Hepatocyte (in vitro differentiated cells): ENCODE results near the gene KRTAP10-1.
"Not testable (repeated sequence)": the region's sequence is repeated elsewhere in the genome, so short reads cannot be mapped to it uniquely, and the experiment has no call there.

Experiments used
- CTCF ChIP-seq: fragments of 200-600 bp; sonication (generic); IDR thresholded peaks from 2 replicates; pipeline ENCODE4 v1.5.1; 2016; ENCODE audit warnings: antibody characterized with exemption, mild to moderate bottlenecking; ENCODE audit not compliant: poor library complexity
- EZH2 ChIP-seq: fragments of 200-600 bp; sonication (generic); IDR thresholded peaks from 2 replicates; pipeline ENCODE4 v1.6.1; 2016; ENCODE audit warnings: antibody characterized with exemption, mild to moderate bottlenecking, borderline replicate concordance
- EZH2phosphoT487 ChIP-seq: fragments of 200-600 bp; sonication (generic); IDR thresholded peaks from one replicate; pipeline ENCODE4 v1.6.1; 2018; ENCODE audit warnings: antibody characterized with exemption, mild to moderate bottlenecking, low read depth, moderate library complexity; ENCODE audit not compliant: unreplicated experiment, severe bottlenecking

DNA sequence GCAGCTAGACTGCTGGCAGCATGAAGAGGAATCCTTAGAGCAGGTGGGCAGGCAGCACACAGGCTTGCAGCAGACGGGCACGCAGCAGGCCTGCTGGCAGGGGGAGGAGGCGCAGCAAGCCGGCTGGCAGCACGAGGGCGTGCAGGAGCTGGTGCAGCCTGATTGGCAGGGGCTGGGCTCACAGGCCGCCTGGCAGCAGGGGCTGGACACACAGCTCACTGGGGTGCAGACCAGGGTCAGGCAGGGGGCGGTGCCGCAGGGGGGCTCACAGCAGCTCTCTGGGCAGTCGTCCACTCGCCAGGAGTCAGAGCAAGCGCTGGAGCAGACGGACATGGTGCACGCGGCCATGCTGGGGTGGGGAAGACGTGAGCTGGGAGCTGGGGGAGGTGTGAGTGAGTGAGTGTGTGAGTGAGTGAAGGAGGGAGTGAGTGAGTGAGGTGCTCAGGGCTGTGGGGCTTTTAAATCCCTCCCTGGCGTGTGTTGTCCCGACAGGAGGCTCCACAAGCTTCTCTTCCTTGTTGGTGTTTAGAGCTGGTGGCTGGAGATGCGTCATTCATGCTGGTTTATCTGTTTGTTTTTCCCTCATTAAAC, 40.3 kb upstream of the KRTAP10-1 start, which contains the start of gene KRTAP10-5:
- not testable (repeated sequence) for TF ChIP-seq CTCF, EZH2, EZH2phosphoT487
